Measurements from ENCODE around the gene SCT. TPM values are rescaled to one million over a fixed set of nuclear protein-coding genes. Genes with fewer than 3 reads are reported as not detected.

Gene SCT, protein sequence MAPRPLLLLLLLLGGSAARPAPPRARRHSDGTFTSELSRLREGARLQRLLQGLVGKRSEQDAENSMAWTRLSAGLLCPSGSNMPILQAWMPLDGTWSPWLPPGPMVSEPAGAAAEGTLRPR
- polyA plus RNA-seq (2013) = not detected

DNA sequence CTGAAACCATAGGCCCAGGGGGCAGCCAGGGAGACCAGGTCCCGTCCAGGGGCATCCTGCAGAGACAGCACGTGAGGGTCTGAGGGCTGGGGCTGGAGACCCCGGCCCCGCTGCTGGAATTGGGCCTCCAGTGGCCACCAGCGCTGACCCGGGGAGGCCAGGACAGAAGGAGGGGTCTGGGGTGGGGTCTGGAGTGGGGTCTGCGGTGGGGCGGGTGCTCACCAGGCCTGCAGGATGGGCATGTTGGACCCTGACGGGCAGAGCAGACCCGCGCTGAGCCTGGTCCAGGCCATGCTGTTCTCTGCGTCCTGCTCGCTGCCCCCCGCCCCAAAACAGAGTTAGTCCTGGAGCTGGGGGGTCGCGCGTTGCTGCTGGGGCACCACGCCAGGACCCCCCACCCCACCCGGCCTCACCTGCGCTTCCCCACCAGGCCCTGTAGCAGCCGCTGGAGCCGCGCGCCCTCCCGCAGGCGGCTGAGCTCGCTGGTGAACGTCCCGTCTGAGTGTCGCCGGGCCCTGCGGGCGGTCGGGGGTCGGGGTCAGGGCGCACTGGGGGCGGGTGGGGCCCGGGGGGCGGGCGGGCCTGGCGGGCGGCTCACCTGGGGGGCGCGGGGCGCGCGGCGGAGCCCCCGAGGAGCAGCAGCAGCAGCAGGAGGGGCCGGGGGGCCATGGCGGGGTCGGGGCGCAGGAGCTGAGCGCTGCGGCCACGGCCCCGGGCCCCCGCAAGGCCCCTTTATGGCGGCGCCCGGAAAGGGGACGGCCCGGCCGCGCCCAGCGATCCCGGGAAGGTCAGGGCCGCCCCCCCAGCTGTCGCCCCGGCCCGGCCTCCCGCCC is at the start of gene SCT:
Gene SCT, minus strand, starts transcription at position 707 of the 833 bp plus-strand sequence. Its CDS starts 38 bp downstream, at position 669.
- H3K27ac ChIP-seq (ENCODE audit: insufficient read depth in 1 of 2, low read depth in 1 of 2, low read length in 2 of 2, poor library complexity in 1 of 2, severe bottlenecking in 2 of 2) = no peak within 1 kb of the TSS
- H3K4me1 ChIP-seq (ENCODE audit: control extremely low read depth in 1 of 4, control insufficient read depth in 4 of 4, insufficient read depth in 4 of 4, low read length in 3 of 4) = peaks cover 2 to 19% (median 17%) of the 10 kb centered on the region in 4 experiments
- peak within 1 kb of the TSS in 1 of 7 experiments; percentile 16 for H3K4me3 ChIP-seq (ENCODE audit: control insufficient read depth in 1 of 7, extremely low read depth in 1 of 7, insufficient read depth in 4 of 7, low read depth in 2 of 7, low read length in 6 of 7)
- DNase-seq = peak in 1 of 3 donors; percentile 38
- CTCF ChIA-PET = no interaction called here
- 15% methylated on average over 15 of the region's 72 CpGs for WGBS (ENCODE audit: insufficient coverage)
- no peaks in the 10 kb centered on the region for H3K9me3 ChIP-seq (ENCODE audit: control extremely low read depth in 1 of 5, control insufficient read depth in 4 of 5, insufficient read depth in 2 of 5, low read depth in 1 of 5, low read length in 4 of 5)
- POLR2A ChIA-PET = no interaction called here
- H3K27me3 ChIP-seq (replicated peaks in 2 of 5; ENCODE audit: control insufficient read depth in 4 of 5, insufficient read depth in 5 of 5, low read length in 4 of 5) = peaks cover 0 to 22% (median 2%) of the 10 kb centered on the region in 5 experiments
- H3K36me3 ChIP-seq (ENCODE audit: control insufficient read depth in 4 of 4, insufficient read depth in 4 of 4, low read length in 3 of 4) = peaks cover 0 to 2% (median under 1%) of the 10 kb centered on the region in 4 experiments

DNA sequence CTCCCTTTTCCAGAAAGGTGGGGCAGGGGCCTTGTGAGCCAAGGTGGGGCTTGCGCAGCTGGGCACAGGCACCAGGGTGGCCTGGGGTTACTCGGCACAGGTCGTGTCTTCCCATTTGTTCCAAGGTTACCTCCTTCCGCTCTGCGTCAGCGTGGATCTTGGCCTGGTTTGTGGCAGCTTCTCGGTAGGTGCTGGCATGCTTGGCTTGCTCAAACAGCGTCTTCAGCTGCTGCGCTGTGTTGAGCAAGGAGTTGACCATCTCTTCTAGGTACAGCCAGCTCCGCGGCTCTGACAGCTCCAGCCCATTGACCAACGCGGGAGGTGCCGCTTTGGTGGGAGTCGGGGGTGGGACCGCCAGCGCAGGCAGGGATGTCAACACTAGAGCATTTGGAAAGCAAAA is 47.4 kb upstream of the SCT start:
- POLR2A ChIA-PET = interaction anchor here (1.0 kb wide), 1 partner anchor 7 kb away, joined by 3 read pairs; no protein-coding TSS in a partner anchor
- CTCF ChIA-PET = interaction anchor here (0.8 to 1.6 kb wide), 5 partner anchors 9 to 52 kb away, joined by 3 to 5 read pairs (median 3); no protein-coding TSS in a partner anchor
- 94% methylated on average over 14 of the region's 17 CpGs for WGBS (ENCODE audit: insufficient coverage)

DNA sequence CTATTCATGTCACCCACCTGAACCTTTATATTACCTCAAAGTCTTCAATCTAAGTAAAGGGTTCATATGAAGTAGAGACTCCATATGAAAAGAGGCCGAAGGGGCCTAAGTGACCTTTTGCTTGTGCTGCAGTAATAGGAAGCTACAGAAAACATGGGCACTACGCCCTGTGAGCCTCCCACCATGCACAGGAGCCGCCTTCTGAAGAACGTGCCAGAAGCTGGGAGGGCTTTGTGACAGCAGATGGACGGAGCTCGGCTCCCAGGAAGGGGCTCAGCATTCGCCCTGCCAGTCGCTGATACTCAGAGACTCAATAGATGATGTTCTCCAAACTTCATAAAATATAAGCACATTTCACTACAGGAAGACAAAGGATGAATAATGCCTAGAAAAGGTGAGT is 46.9 kb upstream of the SCT start:
- ChIA-PET CTCF (interaction anchor here (0.8 to 1.6 kb wide), 4 partner anchors 8 to 53 kb away, joined by 3 to 5 read pairs (median 3); no protein-coding TSS in a partner anchor), POLR2A (interaction anchor here (1.0 kb wide), 1 partner anchor 8 kb away, joined by 3 read pairs; no protein-coding TSS in a partner anchor)
- H3K4me1 ChIP-seq (ENCODE audit: control extremely low read depth in 1 of 4, control insufficient read depth in 4 of 4, insufficient read depth in 4 of 4, low read length in 3 of 4) = no peaks in the 10 kb centered on the region
- no peak overlapping the region for H3K27ac ChIP-seq (ENCODE audit: insufficient read depth in 1 of 2, low read depth in 1 of 2, low read length in 2 of 2, poor library complexity in 1 of 2, severe bottlenecking in 2 of 2)
- WGBS (ENCODE audit: insufficient coverage) = 97% methylated on average over 8 of the region's 8 CpGs
- H3K4me3 ChIP-seq (ENCODE audit: control insufficient read depth in 1 of 7, extremely low read depth in 1 of 7, insufficient read depth in 4 of 7, low read depth in 2 of 7, low read length in 6 of 7) = no peak overlapping the region
- no peaks in the 10 kb centered on the region for H3K9me3 ChIP-seq (ENCODE audit: control extremely low read depth in 1 of 5, control insufficient read depth in 4 of 5, insufficient read depth in 2 of 5, low read depth in 1 of 5, low read length in 4 of 5)
- H3K36me3 ChIP-seq (ENCODE audit: control insufficient read depth in 4 of 4, insufficient read depth in 4 of 4, low read length in 3 of 4) = peaks cover 13 to 45% (median 27%) of the 10 kb centered on the region in 4 experiments
- no peak for DNase-seq
- H3K27me3 ChIP-seq (replicated peaks in 2 of 5; ENCODE audit: control insufficient read depth in 4 of 5, insufficient read depth in 5 of 5, low read length in 4 of 5) = no peaks in the 10 kb centered on the region

More for the DNA sequence above, 47.4 kb upstream of the SCT start:
- H3K4me3 ChIP-seq (ENCODE audit: control insufficient read depth in 1 of 7, extremely low read depth in 1 of 7, insufficient read depth in 4 of 7, low read depth in 2 of 7, low read length in 6 of 7) = no peak overlapping the region
- DNase-seq = no peak
- H3K36me3 ChIP-seq (ENCODE audit: control insufficient read depth in 4 of 4, insufficient read depth in 4 of 4, low read length in 3 of 4) = peaks cover 13 to 49% (median 29%) of the 10 kb centered on the region in 4 experiments
- no peak overlapping the region for H3K27ac ChIP-seq (ENCODE audit: insufficient read depth in 1 of 2, low read depth in 1 of 2, low read length in 2 of 2, poor library complexity in 1 of 2, severe bottlenecking in 2 of 2)
- H3K4me1 ChIP-seq (ENCODE audit: control extremely low read depth in 1 of 4, control insufficient read depth in 4 of 4, insufficient read depth in 4 of 4, low read length in 3 of 4) = no peaks in the 10 kb centered on the region
- no peaks in the 10 kb centered on the region for H3K27me3 ChIP-seq (replicated peaks in 2 of 5; ENCODE audit: control insufficient read depth in 4 of 5, insufficient read depth in 5 of 5, low read length in 4 of 5)
- no peaks in the 10 kb centered on the region for H3K9me3 ChIP-seq (ENCODE audit: control extremely low read depth in 1 of 5, control insufficient read depth in 4 of 5, insufficient read depth in 2 of 5, low read depth in 1 of 5, low read length in 4 of 5)

DNA sequence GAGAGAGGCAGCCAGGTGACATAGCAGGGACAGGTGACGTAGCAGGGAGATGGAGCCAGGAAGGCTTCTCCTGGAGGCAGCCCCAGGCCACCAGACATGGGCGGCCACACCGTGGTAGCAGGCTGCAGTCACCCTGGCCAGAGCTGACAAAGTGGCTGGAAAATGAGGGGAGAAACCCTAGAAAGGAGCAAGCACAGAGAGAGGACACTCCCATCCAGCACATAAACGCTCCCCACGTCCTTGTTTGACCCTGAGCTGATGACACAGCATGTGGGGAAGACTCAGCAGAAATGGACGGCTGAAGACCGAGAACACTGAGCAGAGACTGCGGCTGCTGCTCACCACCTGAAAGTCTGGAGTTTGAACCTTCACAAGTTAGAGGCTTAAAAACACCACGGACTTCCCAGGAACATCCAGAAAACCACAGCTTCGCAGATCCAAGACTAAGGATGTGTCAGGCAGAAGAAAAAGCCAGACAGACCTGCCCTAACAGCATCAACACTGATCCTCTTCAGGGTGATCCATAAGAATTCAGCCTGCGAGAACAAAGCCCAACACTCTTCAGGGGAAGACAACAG is 38.8 kb upstream of the SCT start:
- 49% methylated on average over 8 of the region's 11 CpGs for WGBS (ENCODE audit: insufficient coverage)
- Histone ChIP-seq H3K4me1 (ENCODE audit: control extremely low read depth in 1 of 4, control insufficient read depth in 4 of 4, insufficient read depth in 4 of 4, low read length in 3 of 4) (peaks cover 0 to 8% (median 0%) of the 10 kb centered on the region in 4 experiments), H3K36me3 (ENCODE audit: control insufficient read depth in 4 of 4, insufficient read depth in 4 of 4, low read length in 3 of 4) (peaks cover 9 to 50% (median 24%) of the 10 kb centered on the region in 4 experiments), H3K9me3 (ENCODE audit: control extremely low read depth in 1 of 5, control insufficient read depth in 4 of 5, insufficient read depth in 2 of 5, low read depth in 1 of 5, low read length in 4 of 5) (no peaks in the 10 kb centered on the region), H3K4me3 (ENCODE audit: control insufficient read depth in 1 of 7, extremely low read depth in 1 of 7, insufficient read depth in 4 of 7, low read depth in 2 of 7, low read length in 6 of 7) (no peak overlapping the region), H3K27ac (ENCODE audit: insufficient read depth in 1 of 2, low read depth in 1 of 2, low read length in 2 of 2, poor library complexity in 1 of 2, severe bottlenecking in 2 of 2) (peak overlapping the region in 1 of 2 experiments; percentile 60), H3K27me3 (replicated peaks in 2 of 5; ENCODE audit: control insufficient read depth in 4 of 5, insufficient read depth in 5 of 5, low read length in 4 of 5) (no peaks in the 10 kb centered on the region)
- peak; percentile 18 to 53 (median 44) for DNase-seq
- CTCF ChIA-PET = interaction anchor here (0.6 to 2.6 kb wide), 7 partner anchors 8 to 351 kb away, joined by 3 to 8 read pairs (median 4); partner anchors contain the start of genes DEAF1 and TMEM80
- POLR2A ChIA-PET = no interaction called here

DNA sequence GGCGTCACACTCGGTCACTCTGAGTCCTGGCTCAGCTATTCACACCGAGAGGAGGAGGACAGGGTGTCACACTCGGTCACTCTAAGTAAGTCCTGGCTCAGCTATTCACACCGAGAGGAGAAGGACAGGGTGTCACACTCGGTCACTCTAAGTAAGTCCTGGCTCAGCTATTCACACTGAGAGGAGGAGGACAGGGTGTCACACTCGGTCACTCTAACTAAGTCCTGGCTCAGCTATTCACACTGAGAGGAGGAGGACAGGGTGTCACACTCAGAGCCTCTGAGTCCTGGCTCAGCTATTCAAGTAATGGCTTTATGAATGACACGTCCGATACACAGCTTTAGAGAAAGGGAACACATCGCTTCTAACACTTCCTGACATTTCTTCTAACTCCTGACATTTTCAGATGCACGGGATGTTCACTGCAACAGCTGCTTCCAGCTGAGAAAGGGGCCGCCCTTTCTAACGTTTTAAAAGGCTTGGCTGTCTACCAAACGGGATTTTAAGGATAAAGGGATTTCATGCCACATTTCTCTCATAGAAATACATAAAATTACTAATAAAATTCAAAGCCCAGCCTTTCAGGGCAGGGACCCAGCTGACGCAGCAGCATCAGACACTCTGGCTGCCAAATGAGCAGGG is 38.2 kb upstream of the SCT start:
- DNase-seq = no peak
- ChIA-PET CTCF (interaction anchor here (0.6 to 2.1 kb wide), 5 partner anchors 9 to 350 kb away, joined by 3 to 13 read pairs (median 4); no protein-coding TSS in a partner anchor), POLR2A (no interaction called here)
- Histone ChIP-seq H3K27me3 (replicated peaks in 2 of 5; ENCODE audit: control insufficient read depth in 4 of 5, insufficient read depth in 5 of 5, low read length in 4 of 5) (no peaks in the 10 kb centered on the region), H3K4me3 (ENCODE audit: control insufficient read depth in 1 of 7, extremely low read depth in 1 of 7, insufficient read depth in 4 of 7, low read depth in 2 of 7, low read length in 6 of 7) (no peak overlapping the region), H3K9me3 (ENCODE audit: control extremely low read depth in 1 of 5, control insufficient read depth in 4 of 5, insufficient read depth in 2 of 5, low read depth in 1 of 5, low read length in 4 of 5) (no peaks in the 10 kb centered on the region), H3K27ac (ENCODE audit: insufficient read depth in 1 of 2, low read depth in 1 of 2, low read length in 2 of 2, poor library complexity in 1 of 2, severe bottlenecking in 2 of 2) (peak overlapping the region in 1 of 2 experiments; percentile 60), H3K36me3 (ENCODE audit: control insufficient read depth in 4 of 4, insufficient read depth in 4 of 4, low read length in 3 of 4) (peaks cover 9 to 56% (median 27%) of the 10 kb centered on the region in 4 experiments), H3K4me1 (ENCODE audit: control extremely low read depth in 1 of 4, control insufficient read depth in 4 of 4, insufficient read depth in 4 of 4, low read length in 3 of 4) (peaks cover 0 to 8% (median 0%) of the 10 kb centered on the region in 4 experiments)
- WGBS (ENCODE audit: insufficient coverage) = 94% methylated on average over 11 of the region's 15 CpGs

DNA sequence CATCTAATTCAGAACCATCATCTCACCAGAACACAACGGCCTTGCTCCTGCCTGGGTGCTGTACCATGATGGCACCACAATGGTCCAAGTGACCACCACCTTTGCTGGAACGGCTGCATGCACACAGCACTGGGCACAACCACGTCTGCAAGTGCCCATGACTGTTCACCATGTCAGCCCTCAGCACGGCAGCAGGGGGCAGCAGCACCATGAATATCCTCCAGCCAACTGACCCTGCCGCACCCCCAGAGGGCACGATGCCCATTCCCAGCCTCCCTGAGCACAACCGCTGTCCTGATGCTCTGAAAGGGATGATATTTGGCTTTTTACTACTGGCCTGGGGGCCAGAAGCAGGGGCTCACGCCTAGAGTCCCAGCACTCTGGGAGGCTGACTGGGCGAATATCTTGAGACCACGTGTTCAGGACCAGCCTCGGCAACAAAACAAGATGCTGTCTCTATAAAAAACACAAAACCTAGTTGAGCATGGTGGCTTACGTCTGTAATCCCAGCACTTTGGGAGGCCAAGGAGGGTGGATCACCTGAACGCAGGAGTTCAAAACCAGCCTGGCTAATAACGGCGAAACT is 35.8 kb upstream of the SCT start:
- H3K27ac ChIP-seq (ENCODE audit: insufficient read depth in 1 of 2, low read depth in 1 of 2, low read length in 2 of 2, poor library complexity in 1 of 2, severe bottlenecking in 2 of 2) = no peak overlapping the region
- POLR2A ChIA-PET = no interaction called here
- H3K4me3 ChIP-seq (ENCODE audit: control insufficient read depth in 1 of 7, extremely low read depth in 1 of 7, insufficient read depth in 4 of 7, low read depth in 2 of 7, low read length in 6 of 7) = no peak overlapping the region
- H3K27me3 ChIP-seq (replicated peaks in 2 of 5; ENCODE audit: control insufficient read depth in 4 of 5, insufficient read depth in 5 of 5, low read length in 4 of 5) = no peaks in the 10 kb centered on the region
- WGBS (ENCODE audit: insufficient coverage) = 81% methylated on average over 12 of the region's 15 CpGs
- CTCF ChIA-PET = interaction anchor here (0.5 to 3.3 kb wide), 14 partner anchors 9 to 113 kb away, joined by 3 to 22 read pairs (median 3); no protein-coding TSS in a partner anchor
- no peaks in the 10 kb centered on the region for H3K9me3 ChIP-seq (ENCODE audit: control extremely low read depth in 1 of 5, control insufficient read depth in 4 of 5, insufficient read depth in 2 of 5, low read depth in 1 of 5, low read length in 4 of 5)
- peaks cover 0 to 8% (median 0%) of the 10 kb centered on the region in 4 experiments for H3K4me1 ChIP-seq (ENCODE audit: control extremely low read depth in 1 of 4, control insufficient read depth in 4 of 4, insufficient read depth in 4 of 4, low read length in 3 of 4)
- peaks cover 7 to 69% (median 39%) of the 10 kb centered on the region in 4 experiments for H3K36me3 ChIP-seq (ENCODE audit: control insufficient read depth in 4 of 4, insufficient read depth in 4 of 4, low read length in 3 of 4)
- peak; percentile 43 to 55 (median 50) for DNase-seq
